ENCODE measurements around the gene TYROBP.
"Not testable (repeated sequence)": the region's sequence is repeated elsewhere in the genome, so short reads cannot be mapped to it uniquely, and the experiment has no call there.

Gene TYROBP

GRCh38 chr19:35885904-35886303 is 22.2 kb downstream of the TYROBP start:
- DNase-seq, result no peak
- in situ Hi-C loops (cut with HindIII; ENCODE audit: low pct_ligation_motif_present, low pct_unique_long_range_greater_than_20kb, low sequenced_read_pairs), result no loop called here

- no peak for DNase-seq
- in situ Hi-C loops (cut with HindIII; ENCODE audit: low pct_ligation_motif_present, low pct_unique_long_range_greater_than_20kb, low sequenced_read_pairs), result no loop called here
Observed at GRCh38 chr19:35885225-35885738, 22.8 kb downstream of the TYROBP start.

- in situ Hi-C loops (cut with HindIII; ENCODE audit: low pct_ligation_motif_present, low pct_unique_long_range_greater_than_20kb, low sequenced_read_pairs), result no loop called here
- DNase-seq, result no peak
Observed at GRCh38 chr19:35883882-35884281, 24.2 kb downstream of the TYROBP start.

GRCh38 chr19:35882114-35882832 is 25.8 kb downstream of the TYROBP start:
- in situ Hi-C loops (cut with HindIII; ENCODE audit: low pct_ligation_motif_present, low pct_unique_long_range_greater_than_20kb, low sequenced_read_pairs), result no loop called here
- peak; percentile 69 for DNase-seq

- in situ Hi-C loops (cut with HindIII; ENCODE audit: low pct_ligation_motif_present, low pct_unique_long_range_greater_than_20kb, low sequenced_read_pairs), result no loop called here
- DNase-seq, result peak; percentile 87
Observed at GRCh38 chr19:35879770-35880317, 28.3 kb downstream of the TYROBP start.

- DNase-seq, result no peak
- in situ Hi-C loops (cut with HindIII; ENCODE audit: low pct_ligation_motif_present, low pct_unique_long_range_greater_than_20kb, low sequenced_read_pairs), result no loop called here
Observed at GRCh38 chr19:35879068-35879467, 29.0 kb downstream of the TYROBP start.

GRCh38 chr19:35874392-35874930 is 33.6 kb downstream of the TYROBP start:
- in situ Hi-C loops (cut with HindIII; ENCODE audit: low pct_ligation_motif_present, low pct_unique_long_range_greater_than_20kb, low sequenced_read_pairs), result no loop called here
- DNase-seq, result no peak

- in situ Hi-C loops (cut with HindIII; ENCODE audit: low pct_ligation_motif_present, low pct_unique_long_range_greater_than_20kb, low sequenced_read_pairs), result no loop called here
- no peak for DNase-seq
Observed at GRCh38 chr19:35872180-35872579, 35.9 kb downstream of the TYROBP start.

- no peak for DNase-seq
- in situ Hi-C loops (cut with HindIII; ENCODE audit: low pct_ligation_motif_present, low pct_unique_long_range_greater_than_20kb, low sequenced_read_pairs), result no loop called here
Observed at GRCh38 chr19:35871611-35872010, 36.5 kb downstream of the TYROBP start.

GRCh38 chr19:35870798-35871197 is 37.3 kb downstream of the TYROBP start:
- in situ Hi-C loops (cut with HindIII; ENCODE audit: low pct_ligation_motif_present, low pct_unique_long_range_greater_than_20kb, low sequenced_read_pairs), result no loop called here
- no peak for DNase-seq

- peak; percentile 9 for DNase-seq
- in situ Hi-C loops (cut with HindIII; ENCODE audit: low pct_ligation_motif_present, low pct_unique_long_range_greater_than_20kb, low sequenced_read_pairs), result not testable (repeated sequence)
Observed at GRCh38 chr19:35870124-35870736, 37.9 kb downstream of the TYROBP start.

GRCh38 chr19:35869327-35870123 is 38.6 kb downstream of the TYROBP start:
- in situ Hi-C loops (cut with HindIII; ENCODE audit: low pct_ligation_motif_present, low pct_unique_long_range_greater_than_20kb, low sequenced_read_pairs), result no loop called here
- peak; percentile 84 for DNase-seq

GRCh38 chr19:35868823-35869326 is 39.2 kb downstream of the TYROBP start:
- no peak for DNase-seq
- in situ Hi-C loops (cut with HindIII; ENCODE audit: low pct_ligation_motif_present, low pct_unique_long_range_greater_than_20kb, low sequenced_read_pairs), result no loop called here

- DNase-seq, result peak; percentile 33
- in situ Hi-C loops (cut with HindIII; ENCODE audit: low pct_ligation_motif_present, low pct_unique_long_range_greater_than_20kb, low sequenced_read_pairs), result no loop called here
Observed at GRCh38 chr19:35868172-35868822, 39.8 kb downstream of the TYROBP start, which contains the start of gene APLP1. Gene APLP1 (plus strand): TSS chr19:35868574. CDS start chr19:35868637, 63 bp downstream.

- DNase-seq, result no peak
- in situ Hi-C loops (cut with HindIII; ENCODE audit: low pct_ligation_motif_present, low pct_unique_long_range_greater_than_20kb, low sequenced_read_pairs), result no loop called here
Observed at GRCh38 chr19:35863018-35863417, 45.1 kb downstream of the TYROBP start.

GRCh38 chr19:35862528-35862927 is 45.6 kb downstream of the TYROBP start:
- in situ Hi-C loops (cut with HindIII; ENCODE audit: low pct_ligation_motif_present, low pct_unique_long_range_greater_than_20kb, low sequenced_read_pairs), result no loop called here
- no peak for DNase-seq

- DNase-seq, result no peak
- in situ Hi-C loops (cut with HindIII; ENCODE audit: low pct_ligation_motif_present, low pct_unique_long_range_greater_than_20kb, low sequenced_read_pairs), result no loop called here
Observed at GRCh38 chr19:35861640-35862160, 46.4 kb downstream of the TYROBP start.
